T47D (cell line): Measurements from ENCODE around the gene HMCES.
A peak's percentile ranks its signal among the peaks of the same experiment; 100 is the strongest.
"Not testable (repeated sequence)": the region's sequence is repeated elsewhere in the genome, so short reads cannot be mapped to it uniquely, and the experiment has no call there.

Experiments
- DNase-seq, 2 experiments: peaks; one replicate each; pipeline versions ENCODE4 v3.0.0 to v3.0.0-alpha.2; 2011 to 2012; ENCODE audit warnings: low read depth in 1 of 2, low spot score in 1 of 2
- JUND ChIP-seq: IDR thresholded peaks from 2 replicates; pipeline ENCODE4 v1.6.1; 2012; ENCODE audit warnings: low read depth
- in situ Hi-C: cut with HindIII; loops from 2 replicates; pipeline ENCODE4 v1.10.0; 2016; ENCODE audit warnings: low sequenced_read_pairs, low pct_unique_long_range_greater_than_20kb

The HMCES gene

DNA sequence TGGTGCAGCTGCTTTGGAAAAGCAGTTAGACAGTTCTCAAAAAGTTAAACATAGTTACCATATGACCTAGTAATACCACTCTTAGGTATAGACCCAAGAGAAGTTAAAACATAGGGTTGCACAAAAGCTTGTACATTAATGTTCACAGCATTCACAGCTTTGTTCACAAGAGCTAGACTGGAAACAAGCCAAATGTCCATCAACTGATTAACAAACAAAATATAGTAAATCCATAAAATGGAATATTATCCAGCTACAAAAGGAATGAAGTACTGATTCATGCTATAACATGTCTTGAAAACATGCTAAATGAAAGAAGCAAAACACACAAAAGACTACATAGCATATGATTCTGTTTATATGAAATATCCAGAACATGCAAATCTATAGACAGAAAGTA, 32.0 kb upstream of the HMCES start:
- TF ChIP-seq JUND: no peak
- in situ Hi-C loops: no loop called here
- DNase-seq: no peak

DNA sequence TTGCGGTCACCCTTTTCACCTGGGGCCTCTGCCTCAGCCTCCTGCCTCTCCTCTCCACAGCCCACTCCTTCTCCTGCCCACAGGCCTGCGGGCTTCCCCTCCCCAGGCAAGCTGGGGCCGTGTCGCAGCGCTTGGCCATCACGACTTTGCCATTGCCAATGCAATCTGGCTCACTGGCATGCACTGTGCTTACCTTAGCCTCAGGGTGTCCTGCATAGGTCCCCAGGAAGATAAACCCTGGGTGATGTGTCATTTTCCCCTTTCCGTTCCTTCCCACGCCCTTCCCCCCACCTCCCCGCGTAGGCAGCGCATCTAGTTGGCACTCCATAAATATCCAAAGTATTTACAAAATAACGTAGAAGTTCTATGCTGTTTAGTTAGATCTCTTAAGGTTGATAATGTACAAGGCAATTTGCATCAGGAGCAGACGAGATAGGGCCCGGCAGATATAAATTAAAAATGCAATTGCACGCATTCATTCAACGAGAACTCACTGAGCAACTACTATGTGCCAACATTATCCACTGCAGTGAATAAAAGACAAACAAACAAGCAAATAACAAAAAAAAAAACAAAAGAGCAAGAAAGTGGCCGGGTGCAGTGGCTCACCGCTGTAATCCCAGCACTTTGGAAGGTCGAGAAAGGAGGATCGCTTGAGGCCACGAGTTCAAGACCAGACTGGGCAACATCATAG, 30.2 kb upstream of the HMCES start:
- in situ Hi-C loops: no loop called here
- no peak for TF ChIP-seq JUND
- DNase-seq: no peak

DNA sequence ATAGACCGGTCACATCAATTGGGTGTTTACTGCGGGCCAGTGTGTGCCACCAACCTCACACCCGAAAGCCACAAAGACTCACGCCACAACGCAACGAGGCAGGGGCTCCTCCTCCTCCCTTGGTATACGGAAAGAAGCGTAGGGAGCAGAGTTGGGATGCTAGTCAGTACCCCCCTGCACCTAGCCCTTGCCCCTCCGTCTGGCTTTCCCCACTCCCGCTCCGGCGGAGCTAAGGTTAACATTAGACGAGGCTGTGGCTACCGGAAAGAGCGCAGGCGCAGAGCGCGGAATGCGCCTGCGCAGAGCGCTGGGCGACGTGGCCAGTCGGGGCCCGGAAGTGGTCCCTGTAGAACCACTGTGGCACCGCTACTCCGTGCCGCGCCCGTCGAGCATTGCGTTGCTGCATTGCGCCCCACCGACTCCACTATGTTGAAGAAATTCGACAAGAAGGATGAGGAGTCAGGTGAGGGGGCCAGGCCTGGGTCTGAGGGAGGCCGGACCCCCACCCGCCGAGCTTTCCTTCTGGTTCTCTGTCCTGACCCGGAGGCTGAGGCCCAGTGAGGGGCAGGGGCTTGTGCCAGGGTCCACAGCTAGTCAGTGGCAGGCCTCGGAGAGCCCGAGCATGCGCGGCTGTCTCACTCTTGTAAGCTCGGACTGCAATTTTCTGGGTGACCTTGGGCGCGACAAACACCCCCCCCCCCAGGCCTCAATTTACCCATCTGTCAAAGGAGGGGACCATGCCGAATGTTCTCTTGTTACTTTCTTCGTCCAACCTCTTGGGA, 29.2 kb upstream of the HMCES start, which contains the start of gene COPG1:
TSS of gene COPG1 (plus strand) at position 323 of the 782 bp plus-strand sequence. CDS start at position 427, 104 bp downstream.
- in situ Hi-C loops: no loop called here
- DNase-seq: peak; percentile 90 to 94
- TF ChIP-seq JUND: no peak

DNA sequence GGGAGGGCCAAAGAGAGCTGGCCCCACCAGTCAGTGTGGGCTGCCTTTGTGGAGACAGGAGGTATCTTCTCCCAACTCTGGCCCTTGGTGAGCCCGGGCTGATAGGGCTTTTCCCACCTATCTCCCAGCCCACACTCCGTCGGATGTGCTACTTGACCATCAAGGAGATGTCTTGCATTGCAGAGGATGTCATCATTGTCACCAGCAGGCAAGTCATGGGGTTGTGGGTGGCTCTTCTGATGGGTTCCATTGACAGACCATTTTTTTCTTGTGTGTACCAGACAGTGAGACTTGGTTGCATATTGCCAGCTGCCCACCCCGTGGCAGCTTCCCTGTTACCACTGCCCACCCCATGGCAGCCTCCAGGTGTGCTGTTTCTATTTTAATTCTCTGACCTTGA, 25.9 kb upstream of the HMCES start:
- TF ChIP-seq JUND: no peak
- in situ Hi-C loops: no loop called here
- no peak for DNase-seq

DNA sequence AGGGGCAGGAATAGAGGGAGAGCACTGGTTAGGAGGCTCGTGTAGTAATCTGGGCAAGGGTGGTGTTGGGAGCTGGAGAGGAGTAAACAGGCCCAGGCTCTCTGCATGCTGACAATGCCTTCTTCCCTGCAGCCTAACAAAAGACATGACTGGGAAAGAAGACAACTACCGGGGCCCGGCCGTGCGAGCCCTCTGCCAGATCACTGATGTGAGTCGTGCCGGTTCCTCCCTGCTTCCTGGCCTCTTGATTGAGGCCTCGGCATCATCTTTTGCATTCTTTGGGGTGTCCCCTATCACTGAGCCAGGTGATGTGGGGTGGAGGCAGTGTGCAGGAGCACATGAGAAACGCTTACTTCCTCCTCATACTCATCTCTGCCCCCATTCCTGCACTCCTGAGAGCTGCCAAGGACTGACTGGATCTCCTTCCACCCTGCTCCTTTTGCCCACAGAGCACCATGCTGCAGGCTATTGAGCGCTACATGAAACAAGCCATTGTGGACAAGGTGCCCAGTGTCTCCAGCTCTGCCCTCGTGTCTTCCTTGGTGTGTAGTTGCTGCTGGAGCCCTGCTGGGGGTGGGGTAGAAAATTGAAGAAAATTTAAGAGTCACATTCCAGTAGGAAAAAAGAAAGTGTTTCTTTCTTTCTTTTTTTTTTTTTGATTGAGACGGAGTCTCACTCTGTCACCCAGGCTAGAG, 24.0 kb upstream of the HMCES start:
- in situ Hi-C loops: no loop called here
- no peak for TF ChIP-seq JUND
- DNase-seq: no peak

DNA sequence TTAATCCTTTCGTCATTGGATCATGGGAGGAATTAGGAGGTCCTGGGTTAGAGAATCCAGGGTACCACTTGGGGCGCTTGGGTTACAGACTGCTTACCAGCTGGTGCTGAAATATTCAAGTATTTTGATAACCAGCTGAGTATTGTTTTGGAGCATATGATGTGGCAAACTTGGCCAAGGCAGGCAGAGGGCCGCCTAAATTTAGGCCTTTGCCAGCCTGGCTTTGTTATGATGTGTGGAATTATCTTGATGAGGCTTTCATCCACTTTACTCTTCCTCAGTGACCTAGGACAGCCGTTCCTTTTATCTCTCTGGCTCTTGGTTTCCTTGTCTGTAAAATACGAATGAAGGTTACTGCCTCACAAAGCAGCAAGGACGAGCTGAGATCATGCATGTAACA, 22.4 kb upstream of the HMCES start:
- no peak for DNase-seq
- TF ChIP-seq JUND: no peak
- in situ Hi-C loops: no loop called here

DNA sequence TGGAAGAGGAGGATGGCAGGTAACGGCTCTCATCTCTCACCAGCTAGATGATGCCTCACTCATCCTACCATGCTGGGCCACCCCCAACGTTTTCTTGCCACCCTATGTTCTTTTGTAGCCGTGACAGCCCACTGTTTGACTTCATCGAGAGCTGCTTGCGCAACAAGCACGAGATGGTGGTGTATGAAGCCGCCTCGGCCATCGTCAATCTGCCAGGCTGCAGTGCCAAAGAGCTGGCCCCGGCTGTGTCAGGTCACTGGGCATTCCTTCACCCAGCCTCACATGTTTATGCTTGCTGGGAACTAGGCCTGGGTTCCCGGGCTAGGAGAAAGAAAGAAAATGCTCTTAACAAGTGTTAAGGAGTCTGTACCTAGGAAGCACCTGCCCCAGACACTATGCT, 21.1 kb upstream of the HMCES start:
- DNase-seq: no peak
- in situ Hi-C loops: no loop called here
- TF ChIP-seq JUND: no peak

DNA sequence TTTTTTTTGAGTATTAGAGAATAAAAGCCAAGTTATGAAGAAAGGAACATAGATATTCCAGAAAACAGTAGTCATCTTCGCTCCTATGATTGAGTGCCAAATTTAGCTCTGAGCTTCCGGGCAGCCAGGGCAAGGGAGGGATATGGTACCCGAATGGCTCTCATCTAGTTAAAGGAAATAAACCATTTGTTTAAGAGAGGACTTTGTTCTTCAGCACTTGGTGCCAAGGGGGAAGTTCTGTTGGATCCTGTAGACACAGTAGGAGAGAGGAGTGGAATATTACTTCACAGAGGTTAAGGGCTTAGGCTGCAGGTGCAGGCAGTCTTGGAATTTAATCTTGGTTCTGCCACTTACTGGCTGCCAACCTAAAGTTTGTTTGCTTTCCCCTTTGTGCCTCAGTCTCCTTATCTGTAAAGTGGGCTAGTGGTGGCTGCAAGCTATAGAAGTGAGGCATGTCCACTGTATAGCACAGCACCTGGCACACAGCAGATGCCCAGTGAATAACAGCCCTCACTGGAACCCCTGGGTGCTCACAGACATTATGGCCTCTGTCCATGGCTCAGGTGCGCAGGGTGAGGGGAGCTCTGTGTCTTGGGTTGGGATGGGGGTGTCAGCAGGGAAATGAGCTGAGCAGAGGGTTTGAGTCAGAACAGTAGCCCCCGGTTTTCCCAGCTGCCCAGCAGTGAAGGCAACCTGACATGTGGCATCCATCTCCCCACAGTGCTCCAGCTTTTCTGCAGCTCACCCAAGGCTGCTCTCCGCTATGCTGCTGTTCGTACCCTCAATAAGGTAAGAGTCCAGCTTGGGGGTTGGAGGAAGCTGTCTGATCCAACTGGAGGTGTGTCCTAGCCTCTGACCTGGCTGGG, 18.8 kb upstream of the HMCES start:
- DNase-seq: no peak
- no peak for TF ChIP-seq JUND
- in situ Hi-C loops: no loop called here

DNA sequence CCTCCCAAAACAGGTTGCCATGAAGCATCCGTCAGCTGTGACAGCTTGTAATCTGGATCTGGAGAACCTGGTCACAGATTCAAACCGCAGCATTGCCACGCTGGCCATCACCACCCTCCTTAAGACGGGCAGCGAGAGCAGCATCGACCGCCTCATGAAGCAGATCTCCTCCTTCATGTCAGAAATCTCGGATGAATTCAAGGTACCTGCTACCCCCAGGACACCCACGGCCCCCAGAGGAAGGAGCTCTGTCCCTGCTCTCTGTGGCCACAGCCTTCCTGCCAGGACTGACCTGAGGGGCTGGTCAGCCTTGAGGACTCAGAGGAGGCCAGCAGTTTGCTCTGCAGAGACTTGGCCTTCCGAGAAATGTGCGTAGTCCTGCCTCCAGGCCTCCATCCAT, 18.1 kb upstream of the HMCES start:
- TF ChIP-seq JUND: no peak
- DNase-seq: no peak
- in situ Hi-C loops: no loop called here

DNA sequence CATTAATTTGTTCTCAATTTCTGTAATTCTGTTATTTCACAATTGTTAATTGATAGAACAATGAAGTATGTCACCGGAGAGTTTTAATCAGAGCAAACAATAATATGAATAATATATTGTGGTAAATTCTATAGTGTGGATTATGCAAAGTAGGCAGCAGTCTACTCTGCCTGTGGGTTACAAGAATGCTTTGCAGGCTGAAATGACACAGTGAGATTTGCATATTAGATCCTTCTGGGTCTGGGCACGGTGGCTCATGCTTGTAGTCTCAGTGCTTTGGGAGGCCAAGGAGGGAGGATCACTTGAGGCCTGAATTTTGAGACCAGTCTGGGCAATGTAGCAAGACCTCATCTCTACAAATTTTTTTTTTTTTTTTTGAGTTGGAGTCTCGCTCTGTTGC, 16.8 kb upstream of the HMCES start:
- no peak for DNase-seq

DNA sequence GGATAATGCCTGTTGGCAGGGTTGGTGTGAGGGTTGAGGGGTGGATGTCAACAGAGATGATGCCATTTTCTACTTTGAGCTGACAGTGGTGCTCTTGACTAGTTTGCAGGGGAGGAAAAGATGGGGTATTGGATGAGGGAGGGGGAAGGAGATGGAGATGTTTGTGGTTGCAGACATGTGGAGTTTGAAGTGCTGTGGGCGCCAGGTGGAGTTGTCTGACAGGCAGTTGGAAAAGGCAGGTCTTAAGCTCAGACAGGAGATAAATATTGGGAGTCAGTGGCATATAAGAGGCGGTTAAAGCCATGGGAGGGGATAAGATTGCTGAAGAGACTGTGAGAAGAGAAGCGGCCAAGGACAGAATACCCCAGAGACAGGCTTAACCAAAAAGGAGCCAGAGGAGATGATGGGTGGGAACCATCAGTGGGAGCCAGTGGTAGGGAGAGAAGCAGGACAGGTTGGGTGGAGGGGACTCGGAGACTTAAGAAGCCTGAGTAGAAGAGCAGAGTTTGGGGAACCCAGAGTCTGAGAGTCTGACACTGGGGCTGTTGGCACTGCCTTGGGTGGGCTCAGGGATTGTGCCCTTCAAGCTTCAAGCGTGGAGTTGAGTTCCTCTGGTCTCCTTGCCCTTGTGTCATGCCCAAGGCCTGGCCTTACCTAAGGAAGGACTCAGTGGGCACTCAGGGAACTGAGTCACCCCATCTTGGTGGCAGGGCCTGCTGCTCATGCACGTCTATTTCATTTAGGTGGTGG, 15.3 kb upstream of the HMCES start:
- TF ChIP-seq JUND: no peak
- no peak for DNase-seq
- in situ Hi-C loops: no loop called here

More for the DNA sequence above, 16.8 kb upstream of the HMCES start:
- in situ Hi-C loops: no loop called here
- TF ChIP-seq JUND: no peak

DNA sequence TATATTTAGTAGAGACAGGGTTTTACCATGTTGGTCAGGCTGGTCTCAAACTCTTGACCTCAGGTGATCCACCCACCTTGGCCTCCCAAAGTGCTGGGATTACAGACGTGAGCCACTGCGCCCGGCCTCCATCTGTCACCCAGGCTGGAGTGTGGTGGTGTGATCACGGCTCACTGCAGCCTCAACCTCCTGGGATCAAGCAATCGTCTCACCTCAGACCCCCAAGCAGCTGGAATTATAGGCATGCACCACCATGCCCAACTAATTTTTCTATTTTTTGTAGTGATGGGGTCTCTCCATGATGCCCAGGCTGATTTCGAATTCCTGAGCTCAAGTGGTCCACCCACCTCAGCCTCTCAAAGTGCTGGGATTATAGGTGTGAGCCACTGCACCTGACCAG, 13.7 kb upstream of the HMCES start:
- DNase-seq, in situ Hi-C loops: not testable (repeated sequence)
